SK-N-SH (cell line): ENCODE data around the gene ZDHHC11B. TPM values are rescaled to one million over a fixed set of nuclear protein-coding genes. Genes with fewer than 3 reads are reported as not detected.

Experiments used
- CTCF ChIA-PET: fragments of 300-600, 350-600 bp; formaldehyde crosslinking; extraction: SDS; loops from one replicate; lab custom pipeline; 2021; lab: Yijun Ruan, JAX
- POLR2A ChIA-PET: fragments of 350-600 bp; sonication (Branson Sonifier 250); formaldehyde crosslinking; extraction: SDS; loops from one replicate; lab custom pipeline; 2020; ENCODE audit warnings: antibody characterized with exemption, inconsistent platforms; lab: Yijun Ruan, JAX
- DNase-seq: peaks from one replicate; pipeline ENCODE4 v3.0.0; 2012
- H2AFZ ChIP-seq: fragments of 200-600 bp; sonication (generic); 2 replicates; pipeline ENCODE4 v1.8.1; 2016; ENCODE audit warnings: antibody characterized with exemption, mild to moderate bottlenecking, low read depth
- H3F3A ChIP-seq: fragments of 200-600 bp; sonication (generic); replicated peaks from 2 replicates; pipeline ENCODE3; 2016; ENCODE audit warnings: antibody characterized with exemption, mild to moderate bottlenecking; ENCODE audit not compliant: insufficient read depth
- H3K27ac ChIP-seq, 2 experiments: fragments of 200-500 bp in 1 of 2; fragments of 200-600 bp in 1 of 2; sonication (Bioruptor generic) in 1 of 2; sonication (generic), shearing (Covaris generic) in 1 of 2; 2 replicates each; pipeline versions ENCODE4 v1.5.1 to v1.6.1; 2014 to 2016; ENCODE audit warnings: low read depth in 2 of 2, inconsistent platforms in 1 of 2, low read length in 1 of 2, mild to moderate bottlenecking in 1 of 2, mixed read lengths in 1 of 2
- H3K27me3 ChIP-seq: fragments of 200-600 bp; sonication (generic), shearing (Covaris generic); 2 replicates; pipeline ENCODE4 v1.6.1; 2016; ENCODE audit warnings: mixed run types; ENCODE audit not compliant: insufficient read depth
- H3K36me3 ChIP-seq, 2 experiments: fragments of 200-500 bp in 1 of 2; fragments of 200-600 bp in 1 of 2; sonication (Bioruptor generic) in 1 of 2; sonication (generic) in 1 of 2; replicated peaks in 1 of 2; 2 replicates each; pipeline versions ENCODE3 to v1.5.1; 2014 to 2016; ENCODE audit warnings: low read length in 1 of 2, mild to moderate bottlenecking in 1 of 2; ENCODE audit not compliant: insufficient read depth in 2 of 2, control insufficient read depth in 1 of 2
- H3K4me1 ChIP-seq, 2 experiments: fragments of 200-500 bp in 1 of 2; fragments of 200-600 bp in 1 of 2; sonication (Bioruptor generic) in 1 of 2; sonication (generic), shearing (Covaris generic) in 1 of 2; 2 replicates each; pipeline versions ENCODE4 v1.5.1 to v1.6.1; 2014 to 2016; ENCODE audit warnings: low read depth in 1 of 2, low read length in 1 of 2, mixed run types in 1 of 2; ENCODE audit not compliant: insufficient read depth in 2 of 2, control insufficient read depth in 1 of 2
- H3K4me2 ChIP-seq: fragments of 200-600 bp; sonication (generic), shearing (Covaris generic); 2 replicates; pipeline ENCODE4 v1.6.1; 2017; ENCODE audit warnings: mixed run types
- H3K4me3 ChIP-seq, 2 experiments: fragments of 200-500 bp in 1 of 2; fragments of 200-600 bp in 1 of 2; sonication (Bioruptor generic) in 1 of 2; sonication (generic), shearing (Covaris generic) in 1 of 2; 2 replicates each; pipeline versions ENCODE4 v1.5.1 to v1.8.1; 2014 to 2016; ENCODE audit warnings: low read depth in 2 of 2, inconsistent platforms in 1 of 2, low read length in 1 of 2, mild to moderate bottlenecking in 1 of 2, mixed read lengths in 1 of 2, moderate library complexity in 1 of 2
- H3K79me2 ChIP-seq: fragments of 200-600 bp; sonication (generic); 2 replicates; pipeline ENCODE4 v1.8.1; 2017; ENCODE audit warnings: mild to moderate bottlenecking; ENCODE audit not compliant: insufficient read depth
- H3K9ac ChIP-seq: fragments of 200-600 bp; sonication (generic); 2 replicates; pipeline ENCODE4 v1.6.1; 2017; ENCODE audit warnings: mixed run types
- H3K9me2 ChIP-seq: fragments of 200-600 bp; sonication (generic); 2 replicates; pipeline ENCODE4 v1.6.1; 2017; ENCODE audit warnings: mixed run types
- H3K9me3 ChIP-seq: fragments of 200-600 bp; sonication (generic); 2 replicates; pipeline ENCODE4 v1.6.1; 2017; ENCODE audit warnings: mixed run types, mild to moderate bottlenecking, moderate library complexity
- H4K20me1 ChIP-seq: fragments of 200-600 bp; sonication (generic); 2 replicates; pipeline ENCODE4 v1.6.1; 2017; ENCODE audit warnings: mild to moderate bottlenecking, mixed run types; ENCODE audit not compliant: insufficient read depth
- EP300 ChIP-seq, 2 experiments: IDR thresholded peaks; 2 replicates each; pipeline versions ENCODE4 v1.4.0 to v1.6.1; 2012; ENCODE audit warnings: borderline replicate concordance in 1 of 2, low read depth in 1 of 2, low read length in 1 of 2
- FOSL2 ChIP-seq: IDR thresholded peaks from 2 replicates; pipeline ENCODE4 v1.4.0; 2012; ENCODE audit warnings: low read depth, mild to moderate bottlenecking, moderate library complexity, borderline replicate concordance
- FOXM1 ChIP-seq: IDR thresholded peaks from 2 replicates; pipeline ENCODE4 v1.4.0; 2012; ENCODE audit warnings: low read depth, mild to moderate bottlenecking
- MEF2A ChIP-seq: IDR thresholded peaks from 2 replicates; pipeline ENCODE4 v1.4.0; 2012; ENCODE audit warnings: low read depth, borderline replicate concordance
- NFIC ChIP-seq: IDR thresholded peaks from 2 replicates; pipeline ENCODE4 v1.4.0; 2012; ENCODE audit warnings: borderline replicate concordance
- PBX3 ChIP-seq: IDR thresholded peaks from 2 replicates; pipeline ENCODE4; 2012
- RAD21 ChIP-seq: IDR thresholded peaks from 2 replicates; pipeline ENCODE4 v1.6.1; 2012; ENCODE audit warnings: mild to moderate bottlenecking, low read length
- RFX5 ChIP-seq: IDR thresholded peaks from 2 replicates; pipeline ENCODE4 v1.6.1; 2012; ENCODE audit warnings: mild to moderate bottlenecking, improper control_type of control experiment, low read length
- TEAD4 ChIP-seq: IDR thresholded peaks from 2 replicates; pipeline ENCODE4 v1.4.0; 2012; ENCODE audit warnings: mild to moderate bottlenecking, borderline replicate concordance; ENCODE audit not compliant: insufficient read depth
- USF1 ChIP-seq: IDR thresholded peaks from 2 replicates; pipeline ENCODE4 v1.4.0; 2012; ENCODE audit warnings: low read depth, borderline replicate concordance
- ZBTB33 ChIP-seq: IDR thresholded peaks from 2 replicates; pipeline ENCODE4 v1.4.0; 2012; ENCODE audit warnings: low read depth, borderline replicate concordance
- WGBS: methylation state at CpG from one replicate; pipeline ENCODE4 v1.1.6; 2017; ENCODE audit warnings: low lambda C conversion rate; 5-methylcytosine and 5-hydroxymethylcytosine counted together
- polyA plus RNA-seq, 3 experiments: library from polyadenylated mRNA; depleted of rRNA; stranded (reverse); fragments of >200 nt; gene quantifications; 2 replicates each; pipeline ENCODE4 v1.2.3, GENCODE V29; 2012

Gene ZDHHC11B
- polyA plus RNA-seq, 1 of the 3 experiments (the other 2 are of a cell fraction): not detected

GRCh38 chr5:820245-820644 lies 35.7 kb upstream of the ZDHHC11B start:
- WGBS: 34% methylated on average over 3 of the region's 3 CpGs
- Histone ChIP-seq H3K79me2 (no peaks in the 10 kb centered on the region), H3K4me2 (no peak overlapping the region), H4K20me1 (no peaks in the 10 kb centered on the region), H2AFZ (no peak overlapping the region), H3K4me3 (no peak overlapping the region), H3K27ac (no peak overlapping the region), H3K9me3 (no peaks in the 10 kb centered on the region), H3K9ac (no peak overlapping the region), H3F3A (no peaks in the 10 kb centered on the region), H3K4me1 (peaks cover 0 to 6% of the 10 kb centered on the region in 2 experiments; a peak in 1 of 4 replicates), H3K27me3 (no peaks in the 10 kb centered on the region), H3K36me3 (no peaks in the 10 kb centered on the region), H3K9me2 (no peaks in the 10 kb centered on the region)
- ChIA-PET POLR2A (no interaction called here), CTCF (no interaction called here)
- DNase-seq: no peak
- TF ChIP-seq FOXM1: no peak

GRCh38 chr5:819078-819477 lies 34.5 kb upstream of the ZDHHC11B start:
- 42% methylated on average over 3 of the region's 3 CpGs for WGBS
- no peak for DNase-seq
- no peak overlapping the region for H3K4me2 ChIP-seq
- H3K27me3 ChIP-seq: no peaks in the 10 kb centered on the region
- H2AFZ ChIP-seq: no peak overlapping the region
- H3K4me3 ChIP-seq: no peak overlapping the region
- H3K9me3 ChIP-seq: no peaks in the 10 kb centered on the region
- no peak overlapping the region for H3K27ac ChIP-seq
- no peaks in the 10 kb centered on the region for H3K9me2 ChIP-seq
- H3K4me1 ChIP-seq: peaks cover 0 to 6% of the 10 kb centered on the region in 2 experiments; a peak in 1 of 4 replicates
- TF ChIP-seq EP300 (IDR thresholded peaks at IDR 0.05; ENCODE audit: borderline replicate concordance in 1 of 2, low read depth in 1 of 2, low read length in 1 of 2) (no peak), RAD21 (no peak), FOSL2 (no peak), FOXM1 (no peak), RFX5 (no peak)
- TF ChIP-seq, all 33 proteins: peak for 0
- Histone ChIP-seq H3K79me2 (no peaks in the 10 kb centered on the region), H3K9ac (no peak overlapping the region), H3K36me3 (no peaks in the 10 kb centered on the region), H4K20me1 (no peaks in the 10 kb centered on the region), H3F3A (no peaks in the 10 kb centered on the region)
- CTCF ChIA-PET: no interaction called here
- POLR2A ChIA-PET: no interaction called here

GRCh38 chr5:816176-816575 lies 31.6 kb upstream of the ZDHHC11B start:
- no peak overlapping the region for H2AFZ ChIP-seq
- POLR2A ChIA-PET: no interaction called here
- no peaks in the 10 kb centered on the region for H3F3A ChIP-seq
- CTCF ChIA-PET: interaction anchor here (0.9 kb wide), 1 partner anchor 145 kb away, joined by 3 read pairs; no protein-coding TSS in a partner anchor
- no peaks in the 10 kb centered on the region for H3K36me3 ChIP-seq
- no peaks in the 10 kb centered on the region for H4K20me1 ChIP-seq
- no peak overlapping the region for H3K4me3 ChIP-seq
- 27% methylated on average over 15 of the region's 15 CpGs for WGBS
- no peak for TF ChIP-seq NFIC
- TF ChIP-seq FOXM1: no peak
- no peak for TF ChIP-seq PBX3
- TF ChIP-seq MEF2A: no peak
- TF ChIP-seq EP300 (IDR thresholded peaks at IDR 0.05; ENCODE audit: borderline replicate concordance in 1 of 2, low read depth in 1 of 2, low read length in 1 of 2): no peak
- TF ChIP-seq FOSL2: no peak
- no peak for TF ChIP-seq TEAD4
- no peak for TF ChIP-seq ZBTB33
- TF ChIP-seq USF1: no peak
- H3K4me1 ChIP-seq: peaks cover 0 to 3% of the 10 kb centered on the region in 2 experiments; a peak in 1 of 4 replicates
- no peak overlapping the region for H3K4me2 ChIP-seq
- H3K9me2 ChIP-seq: no peaks in the 10 kb centered on the region
- DNase-seq: no peak
- H3K27me3 ChIP-seq: no peaks in the 10 kb centered on the region
- no peaks in the 10 kb centered on the region for H3K9me3 ChIP-seq
- no peak overlapping the region for H3K9ac ChIP-seq
- H3K79me2 ChIP-seq: no peaks in the 10 kb centered on the region
- no peak overlapping the region for H3K27ac ChIP-seq
